GM13977 (cell line): ENCODE data around the gene PROCR.
"Not testable (repeated sequence)": the region's sequence is repeated elsewhere in the genome, so short reads cannot be mapped to it uniquely, and the experiment has no call there.

Experiments used
- DNase-seq: peaks from one replicate; pipeline ENCODE4 v3.0.0; 2012; ENCODE audit warnings: low spot score
- in situ Hi-C: fragments of 300-500 bp; cut with MboI; formaldehyde crosslinking; loops from one replicate; pipeline ENCODE4 v1.12.0; 2022; ENCODE audit warnings: low sequenced_read_pairs, low pct_unique_long_range_greater_than_20kb, mixed read lengths, inconsistent platforms; ENCODE audit not compliant: unreplicated experiment
- TF ChIP-seq, protein P1 (sequence below): IDR thresholded peaks from 2 replicates; pipeline ENCODE4 v1.5.1; 2012; ENCODE audit warnings: mild to moderate bottlenecking, control low read depth; ENCODE audit not compliant: insufficient read depth; ENCODE audit errors: extremely low read depth, missing control alignments

The PROCR gene

DNA sequence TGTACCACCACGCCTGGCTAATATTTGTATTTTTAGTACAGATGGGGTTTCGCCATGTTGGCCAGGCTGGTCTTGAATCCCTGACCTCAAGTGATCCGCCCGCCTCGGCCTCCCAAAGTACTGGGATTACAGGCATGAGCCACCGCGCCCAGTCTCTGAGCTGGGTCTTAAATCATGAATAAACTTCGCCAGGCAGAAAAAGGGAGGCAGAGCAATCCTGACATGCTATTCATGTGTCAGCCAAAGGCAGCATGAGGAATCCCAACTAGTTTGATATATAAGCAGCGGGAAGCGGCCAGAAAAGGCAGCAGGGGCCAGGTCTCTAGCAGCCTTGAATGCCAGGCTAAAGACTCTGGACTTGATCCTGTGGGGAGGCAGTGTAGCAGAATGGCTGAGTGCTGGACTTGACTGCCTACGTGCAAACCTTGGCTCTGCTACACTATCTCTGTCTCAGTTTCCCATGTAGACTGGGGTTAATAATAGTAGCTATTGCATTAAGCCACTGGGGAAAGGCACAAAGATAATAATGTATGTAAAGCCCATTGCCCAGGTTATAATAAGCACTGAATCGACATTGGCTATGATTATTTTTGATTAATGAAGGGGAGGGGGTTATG is 1.8 kb downstream of the PROCR start:
- no peak for DNase-seq
- in situ Hi-C loops = no loop called here
- TF ChIP-seq, protein P1, sequence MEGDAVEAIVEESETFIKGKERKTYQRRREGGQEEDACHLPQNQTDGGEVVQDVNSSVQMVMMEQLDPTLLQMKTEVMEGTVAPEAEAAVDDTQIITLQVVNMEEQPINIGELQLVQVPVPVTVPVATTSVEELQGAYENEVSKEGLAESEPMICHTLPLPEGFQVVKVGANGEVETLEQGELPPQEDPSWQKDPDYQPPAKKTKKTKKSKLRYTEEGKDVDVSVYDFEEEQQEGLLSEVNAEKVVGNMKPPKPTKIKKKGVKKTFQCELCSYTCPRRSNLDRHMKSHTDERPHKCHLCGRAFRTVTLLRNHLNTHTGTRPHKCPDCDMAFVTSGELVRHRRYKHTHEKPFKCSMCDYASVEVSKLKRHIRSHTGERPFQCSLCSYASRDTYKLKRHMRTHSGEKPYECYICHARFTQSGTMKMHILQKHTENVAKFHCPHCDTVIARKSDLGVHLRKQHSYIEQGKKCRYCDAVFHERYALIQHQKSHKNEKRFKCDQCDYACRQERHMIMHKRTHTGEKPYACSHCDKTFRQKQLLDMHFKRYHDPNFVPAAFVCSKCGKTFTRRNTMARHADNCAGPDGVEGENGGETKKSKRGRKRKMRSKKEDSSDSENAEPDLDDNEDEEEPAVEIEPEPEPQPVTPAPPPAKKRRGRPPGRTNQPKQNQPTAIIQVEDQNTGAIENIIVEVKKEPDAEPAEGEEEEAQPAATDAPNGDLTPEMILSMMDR = no peak

DNA sequence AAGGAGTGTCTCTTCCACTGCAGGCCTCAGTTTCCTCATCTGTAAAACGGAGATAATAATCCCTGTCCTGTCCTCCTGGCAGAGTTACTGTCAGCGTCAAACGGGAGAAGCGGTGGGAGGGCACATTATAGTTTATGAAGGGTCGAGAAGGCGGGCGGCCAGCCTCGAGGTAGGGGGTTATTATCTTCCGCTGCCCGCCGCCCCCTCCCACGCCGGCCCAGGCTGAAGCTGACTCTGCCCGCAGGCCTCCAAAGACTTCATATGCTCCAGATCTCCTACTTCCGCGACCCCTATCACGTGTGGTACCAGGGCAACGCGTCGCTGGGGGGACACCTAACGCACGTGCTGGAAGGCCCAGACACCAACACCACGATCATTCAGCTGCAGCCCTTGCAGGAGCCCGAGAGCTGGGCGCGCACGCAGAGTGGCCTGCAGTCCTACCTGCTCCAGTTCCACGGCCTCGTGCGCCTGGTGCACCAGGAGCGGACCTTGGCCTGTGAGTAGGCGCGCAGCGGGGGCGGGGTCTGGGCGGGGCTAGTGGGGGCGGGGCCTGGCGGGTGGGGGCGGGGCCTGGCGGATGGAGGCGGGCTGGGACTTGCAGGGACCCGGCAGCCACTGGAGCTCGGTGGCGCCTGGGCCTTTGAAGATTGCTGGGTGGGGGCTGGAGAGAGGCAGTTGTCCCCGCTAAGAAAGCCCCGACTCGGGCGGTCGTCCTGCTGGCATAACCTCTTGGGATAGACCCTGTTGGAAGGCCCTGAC is 2.8 kb downstream of the PROCR start:
- no peak for DNase-seq
- in situ Hi-C loops = no loop called here
- TF ChIP-seq, protein P1 = no peak

DNA sequence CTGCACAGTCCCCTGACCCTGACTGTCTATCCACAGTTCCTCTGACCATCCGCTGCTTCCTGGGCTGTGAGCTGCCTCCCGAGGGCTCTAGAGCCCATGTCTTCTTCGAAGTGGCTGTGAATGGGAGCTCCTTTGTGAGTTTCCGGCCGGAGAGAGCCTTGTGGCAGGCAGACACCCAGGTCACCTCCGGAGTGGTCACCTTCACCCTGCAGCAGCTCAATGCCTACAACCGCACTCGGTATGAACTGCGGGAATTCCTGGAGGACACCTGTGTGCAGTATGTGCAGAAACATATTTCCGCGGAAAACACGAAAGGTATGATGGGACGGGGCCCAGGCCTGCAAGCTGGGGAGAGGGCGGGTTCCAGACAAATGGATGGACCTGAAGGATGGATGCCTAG is 4.3 kb downstream of the PROCR start:
- in situ Hi-C loops = no loop called here
- DNase-seq = no peak

DNA sequence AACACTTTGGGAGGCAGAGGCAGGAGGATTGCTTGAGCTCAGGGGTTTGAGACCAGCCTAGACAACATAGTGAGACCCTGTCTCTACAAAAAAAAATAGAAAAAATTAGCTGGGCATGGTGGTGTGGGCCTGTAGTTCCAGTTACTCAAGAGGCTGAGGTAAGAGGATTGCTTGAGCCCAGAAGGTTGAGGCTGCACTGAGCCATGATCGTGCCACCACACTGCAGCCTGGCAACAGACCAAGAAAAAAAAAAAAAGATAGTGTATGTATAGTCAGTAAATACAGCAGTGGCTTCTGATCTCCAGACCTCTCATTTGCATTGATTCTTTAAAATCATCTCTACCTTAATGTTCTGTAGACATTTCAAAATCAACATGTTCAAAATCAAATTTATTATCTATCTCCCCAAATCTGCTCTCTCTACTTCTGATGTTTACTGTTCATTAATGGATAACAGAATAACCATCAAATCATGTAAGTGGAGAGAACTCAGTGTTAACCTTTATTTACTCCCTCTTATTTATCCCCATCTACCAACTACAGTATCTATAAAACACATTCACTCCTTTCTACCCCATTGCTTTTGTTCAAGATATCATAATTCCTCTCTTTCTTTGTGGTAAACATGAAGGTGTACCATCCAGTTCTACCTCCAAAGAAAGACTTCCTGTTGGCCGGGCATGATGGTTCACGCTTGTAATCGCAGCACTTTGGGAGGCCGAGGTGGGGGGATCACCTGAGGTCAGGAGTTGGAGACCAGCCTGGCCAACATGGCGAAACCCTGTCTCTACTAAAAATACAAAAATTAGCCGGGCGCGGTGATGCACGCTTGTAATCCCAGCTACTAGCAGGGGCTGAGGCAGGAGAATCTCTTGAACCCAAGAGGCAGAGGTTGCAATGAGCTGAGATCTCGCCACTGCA is 7.7 kb downstream of the PROCR start:
- TF ChIP-seq, protein P1 = no peak
- no peak for DNase-seq
- in situ Hi-C loops = no loop called here

More for the DNA sequence above, 4.3 kb downstream of the PROCR start:
- TF ChIP-seq, protein P1 = no peak

DNA sequence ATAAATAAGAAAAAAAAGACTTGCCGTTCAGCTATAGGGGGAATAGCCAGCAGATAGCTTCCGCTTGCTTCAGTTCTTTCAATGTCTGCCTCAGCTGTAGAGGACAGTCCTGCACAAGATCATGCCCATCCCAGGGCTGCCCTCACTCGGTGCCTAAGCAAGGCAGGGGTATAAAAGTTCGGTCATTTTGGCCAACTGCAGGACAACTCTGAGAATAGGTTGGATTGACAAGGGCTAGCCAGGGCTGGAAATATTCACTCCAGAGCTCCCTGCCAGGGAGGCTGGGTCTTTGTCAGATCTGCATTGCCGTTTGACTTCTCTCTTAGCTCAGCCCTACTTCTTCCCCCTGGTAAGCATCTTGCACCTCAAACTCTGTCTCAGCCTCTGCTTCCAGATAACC is 8.4 kb downstream of the PROCR start:
- no peak for DNase-seq
- in situ Hi-C loops = no loop called here
- TF ChIP-seq, protein P1 = no peak

DNA sequence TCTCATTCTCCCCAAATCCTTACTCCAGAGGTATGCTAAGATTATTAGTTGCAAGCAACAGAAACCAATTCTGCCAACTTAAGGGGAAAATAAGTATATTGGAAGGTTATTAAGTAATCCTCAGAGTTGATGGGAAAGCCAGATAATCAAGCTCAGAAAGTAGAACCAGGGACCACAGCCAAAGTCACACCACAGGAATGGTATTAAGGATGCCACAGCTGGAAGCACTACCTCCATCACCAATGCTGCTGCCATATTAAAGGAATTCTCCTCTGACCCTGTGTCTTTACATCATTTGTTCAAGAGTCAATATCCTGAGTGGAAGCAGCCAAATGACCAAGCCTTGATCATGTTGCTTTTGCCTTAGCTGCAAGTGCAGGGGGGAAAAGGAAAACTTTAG is 9.9 kb downstream of the PROCR start:
- TF ChIP-seq, protein P1 = no peak
- no peak for DNase-seq

DNA sequence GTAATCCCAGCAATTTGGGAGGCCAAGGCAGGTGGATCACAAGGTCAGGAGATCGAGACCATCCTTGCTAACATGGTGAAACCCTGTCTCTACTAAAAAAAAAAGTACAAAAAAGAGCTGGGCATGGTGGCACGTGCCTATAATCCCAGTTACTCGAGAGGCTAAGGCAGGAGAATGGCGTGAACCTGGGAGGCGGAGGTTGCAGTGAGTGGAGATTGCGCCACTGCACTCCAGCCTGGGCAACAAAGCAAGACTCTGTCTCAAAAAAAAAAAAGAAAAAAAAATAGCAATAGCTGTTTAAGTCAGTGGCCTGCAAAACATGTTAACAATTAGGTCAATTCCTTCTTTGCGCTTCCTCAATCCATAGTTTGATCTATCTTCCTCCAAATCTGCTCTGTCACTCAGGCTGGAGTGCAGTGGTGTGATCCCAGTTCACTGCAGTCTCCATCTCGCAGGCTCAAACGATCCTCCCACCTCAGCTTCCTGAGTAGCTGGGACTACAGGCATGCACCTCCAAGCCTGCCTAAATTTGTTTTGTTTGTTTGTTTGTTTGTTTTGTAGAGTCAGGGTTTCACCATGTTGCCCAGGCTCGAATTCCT is 14.9 kb downstream of the PROCR start:
- DNase-seq, in situ Hi-C loops: not testable (repeated sequence)

More for the DNA sequence above, 9.9 kb downstream of the PROCR start:
- in situ Hi-C loops = no loop called here
